Mesendoderm (in vitro differentiated cells): Measurements from ENCODE around the gene SLC25A12.
A peak's percentile ranks its signal among the peaks of the same experiment; 100 is the strongest.

ENCODE experiments used
- DNase-seq: peaks from one replicate; pipeline ENCODE4 v3.0.0; 2013
- H2AK5ac ChIP-seq: 2 replicates; pipeline ENCODE4 v1.6.1; 2013; ENCODE audit warnings: low read length, inconsistent platforms
- H2BK120ac ChIP-seq: 2 replicates; pipeline ENCODE4 v1.6.1; 2013; ENCODE audit warnings: low read depth, mild to moderate bottlenecking, low read length, moderate library complexity, mixed read lengths
- H2BK15ac ChIP-seq: replicated peaks from 2 replicates; pipeline ENCODE4 v1.6.1; 2013; ENCODE audit warnings: low read depth, mild to moderate bottlenecking, moderate library complexity
- H2BK5ac ChIP-seq: 2 replicates; pipeline ENCODE4 v1.6.1; 2013; ENCODE audit warnings: low read length, inconsistent platforms
- H3K18ac ChIP-seq: 2 replicates; pipeline ENCODE4 v1.6.1; 2013; ENCODE audit warnings: mild to moderate bottlenecking, low read length, mixed read lengths
- H3K23ac ChIP-seq: one replicate; pipeline ENCODE4 v1.6.1; 2013; ENCODE audit warnings: low read length
- H3K27ac ChIP-seq: 2 replicates; pipeline ENCODE4 v1.5.1; 2013; ENCODE audit warnings: low read depth, mild to moderate bottlenecking, inconsistent platforms, low read length, moderate library complexity
- H3K27me3 ChIP-seq: 2 replicates; pipeline ENCODE4 v1.6.1; 2013; ENCODE audit warnings: low read length, control low read depth, mild to moderate bottlenecking, inconsistent platforms; ENCODE audit not compliant: insufficient read depth, poor library complexity
- H3K36me3 ChIP-seq: 2 replicates; pipeline ENCODE4 v1.6.1; 2013; ENCODE audit warnings: low read length, inconsistent platforms; ENCODE audit not compliant: control insufficient read depth, insufficient read depth
- H3K4ac ChIP-seq: one replicate; pipeline ENCODE4 v1.6.1; 2013; ENCODE audit warnings: low read depth, mild to moderate bottlenecking, low read length, moderate library complexity
- H3K4me1 ChIP-seq: 2 replicates; pipeline ENCODE4 v1.6.1; 2013; ENCODE audit warnings: low read depth, low read length, inconsistent platforms; ENCODE audit not compliant: control insufficient read depth
- H3K4me2 ChIP-seq: 2 replicates; pipeline ENCODE4 v1.6.1; 2013; ENCODE audit warnings: low read length
- H3K4me3 ChIP-seq: 2 replicates; pipeline ENCODE4 v1.5.1; 2013; ENCODE audit warnings: mild to moderate bottlenecking, low read length
- H3K56ac ChIP-seq: one replicate; pipeline ENCODE4 v1.6.1; 2013; ENCODE audit warnings: low read length
- H3K79me1 ChIP-seq: 2 replicates; pipeline ENCODE4 v1.6.1; 2013; ENCODE audit warnings: low read length, inconsistent platforms
- H3K79me2 ChIP-seq: 2 replicates; pipeline ENCODE4 v1.6.1; 2013; ENCODE audit warnings: mild to moderate bottlenecking, low read length; ENCODE audit not compliant: control insufficient read depth, insufficient read depth
- H3K9ac ChIP-seq: 2 replicates; pipeline ENCODE4 v1.6.1; 2013; ENCODE audit warnings: low read length, inconsistent platforms
- H4K5ac ChIP-seq: one replicate; pipeline ENCODE4 v1.6.1; 2013; ENCODE audit warnings: low read length
- H4K8ac ChIP-seq: one replicate; pipeline ENCODE4 v1.6.1; 2013; ENCODE audit warnings: low read depth, mild to moderate bottlenecking, control low read depth, low read length, moderate library complexity
- WGBS: extraction: QIAGEN DNeasy Blood & Tissue Kit; methylation state at CpG from one replicate; pipeline ENCODE4 v1.1.7; 2013; ENCODE audit warnings: low lambda C conversion rate, missing lambda C conversion rate; ENCODE audit not compliant: insufficient coverage; ENCODE audit errors: extremely low coverage; 5-methylcytosine and 5-hydroxymethylcytosine counted together

Gene SLC25A12

GRCh38 chr2:171895786-171896185 is 1.7 kb upstream of the SLC25A12 start:
- H3K4me2 ChIP-seq = no peak overlapping the region
- no peak overlapping the region for H3K23ac ChIP-seq
- H2BK5ac ChIP-seq = no peak overlapping the region
- no peak overlapping the region for H3K9ac ChIP-seq
- no peak overlapping the region for H3K4me3 ChIP-seq
- H3K56ac ChIP-seq = no peak overlapping the region
- H3K18ac ChIP-seq = no peak overlapping the region
- no peak overlapping the region for H2BK15ac ChIP-seq
- no CpG with 5 or more reads among the region's 1 CpG for WGBS
- no peaks in the 10 kb centered on the region for H3K79me2 ChIP-seq
- H3K27me3 ChIP-seq = no peaks in the 10 kb centered on the region
- H3K27ac ChIP-seq = no peak overlapping the region
- no peak overlapping the region for H2BK120ac ChIP-seq
- no peak for DNase-seq
- no peaks in the 10 kb centered on the region for H3K4me1 ChIP-seq
- no peaks in the 10 kb centered on the region for H3K36me3 ChIP-seq
- no peak overlapping the region for H4K5ac ChIP-seq
- no peak overlapping the region for H4K8ac ChIP-seq
- no peak overlapping the region for H2AK5ac ChIP-seq
- H3K4ac ChIP-seq = no peak overlapping the region
- H3K79me1 ChIP-seq = no peaks in the 10 kb centered on the region

GRCh38 chr2:171894612-171894947 is 536 bp upstream of the SLC25A12 start:
- no peak overlapping the region for H4K8ac ChIP-seq
- no CpG with 5 or more reads among the region's 10 CpGs for WGBS
- H2BK5ac ChIP-seq = no peak overlapping the region
- no peak overlapping the region for H3K4ac ChIP-seq
- H3K4me1 ChIP-seq = no peaks in the 10 kb centered on the region
- no peaks in the 10 kb centered on the region for H3K27me3 ChIP-seq
- H3K79me1 ChIP-seq = no peaks in the 10 kb centered on the region
- H4K5ac ChIP-seq = no peak overlapping the region
- no peak overlapping the region for H3K27ac ChIP-seq
- no peak overlapping the region for H2AK5ac ChIP-seq
- H3K4me2 ChIP-seq = peak overlapping the region; percentile 23
- H3K9ac ChIP-seq = peak overlapping the region; percentile 77
- H2BK15ac ChIP-seq = no peak overlapping the region
- H3K18ac ChIP-seq = no peak overlapping the region
- peak overlapping the region; percentile 45 for H3K4me3 ChIP-seq
- H3K79me2 ChIP-seq = no peaks in the 10 kb centered on the region
- H3K36me3 ChIP-seq = no peaks in the 10 kb centered on the region
- no peak overlapping the region for H2BK120ac ChIP-seq
- H3K23ac ChIP-seq = no peak overlapping the region
- no peak for DNase-seq
- peak overlapping the region; percentile 82 for H3K56ac ChIP-seq

- H3K36me3 ChIP-seq = no peaks in the 10 kb centered on the region
- peak; percentile 64 for DNase-seq
- no peak overlapping the region for H3K18ac ChIP-seq
- H3K9ac ChIP-seq = peak overlapping the region; percentile 72
- H2BK5ac ChIP-seq = no peak overlapping the region
- peak overlapping the region; percentile 55 for H3K4me3 ChIP-seq
- no peak overlapping the region for H2AK5ac ChIP-seq
- H2BK15ac ChIP-seq = no peak overlapping the region
- H4K8ac ChIP-seq = no peak overlapping the region
- WGBS = no CpG with 5 or more reads among the region's 7 CpGs
- peak overlapping the region; percentile 92 for H3K56ac ChIP-seq
- H3K23ac ChIP-seq = no peak overlapping the region
- H3K27me3 ChIP-seq = no peaks in the 10 kb centered on the region
- no peaks in the 10 kb centered on the region for H3K4me1 ChIP-seq
- H4K5ac ChIP-seq = no peak overlapping the region
- H3K27ac ChIP-seq = no peak overlapping the region
- no peak overlapping the region for H3K4ac ChIP-seq
- no peaks in the 10 kb centered on the region for H3K79me1 ChIP-seq
- no peaks in the 10 kb centered on the region for H3K79me2 ChIP-seq
- H2BK120ac ChIP-seq = no peak overlapping the region
- H3K4me2 ChIP-seq = peak overlapping the region; percentile 99
Observed at GRCh38 chr2:171893196-171893823, 734 bp downstream of the SLC25A12 start.

GRCh38 chr2:171889808-171890207 is 4.2 kb downstream of the SLC25A12 start:
- Histone ChIP-seq H3K4me3 (no peak overlapping the region), H3K56ac (no peak overlapping the region)

GRCh38 chr2:171889333-171889732 is 4.7 kb downstream of the SLC25A12 start:
- Histone ChIP-seq H2BK15ac (no peak overlapping the region), H3K27ac (no peak overlapping the region), H2AK5ac (no peak overlapping the region), H3K18ac (no peak overlapping the region), H3K79me1 (no peaks in the 10 kb centered on the region), H3K4me3 (no peak overlapping the region), H3K36me3 (no peaks in the 10 kb centered on the region), H2BK5ac (no peak overlapping the region), H3K56ac (no peak overlapping the region), H3K9ac (no peak overlapping the region), H4K5ac (no peak overlapping the region), H3K4me2 (no peak overlapping the region), H3K79me2 (no peaks in the 10 kb centered on the region), H3K4me1 (no peaks in the 10 kb centered on the region), H3K4ac (no peak overlapping the region), H4K8ac (no peak overlapping the region), H2BK120ac (no peak overlapping the region), H3K27me3 (no peaks in the 10 kb centered on the region), H3K23ac (no peak overlapping the region)
- no peak for DNase-seq
- WGBS = 100% methylated on average over 2 of the region's 2 CpGs

More at GRCh38 chr2:171889808-171890207, 4.2 kb downstream of the SLC25A12 start:
- Histone ChIP-seq H4K5ac (no peak overlapping the region), H3K27ac (no peak overlapping the region), H3K4me2 (no peak overlapping the region), H3K79me1 (no peaks in the 10 kb centered on the region), H2BK120ac (no peak overlapping the region), H3K79me2 (no peaks in the 10 kb centered on the region), H3K9ac (no peak overlapping the region), H2AK5ac (no peak overlapping the region), H3K4me1 (no peaks in the 10 kb centered on the region), H2BK5ac (no peak overlapping the region), H3K36me3 (no peaks in the 10 kb centered on the region), H4K8ac (no peak overlapping the region), H3K27me3 (no peaks in the 10 kb centered on the region), H2BK15ac (no peak overlapping the region), H3K23ac (no peak overlapping the region), H3K18ac (no peak overlapping the region), H3K4ac (no peak overlapping the region)
- no CpG with 5 or more reads among the region's 1 CpG for WGBS
- DNase-seq = no peak

GRCh38 chr2:171883275-171883893 is 10.7 kb downstream of the SLC25A12 start:
- no CpG with 5 or more reads among the region's 5 CpGs for WGBS
- no peak overlapping the region for H2BK120ac ChIP-seq
- no peak overlapping the region for H2BK5ac ChIP-seq
- H4K5ac ChIP-seq = no peak overlapping the region
- no peak overlapping the region for H3K23ac ChIP-seq
- H4K8ac ChIP-seq = no peak overlapping the region
- H3K18ac ChIP-seq = no peak overlapping the region
- H3K4me3 ChIP-seq = no peak overlapping the region
- H2BK15ac ChIP-seq = no peak overlapping the region
- no peaks in the 10 kb centered on the region for H3K27me3 ChIP-seq
- no peaks in the 10 kb centered on the region for H3K4me1 ChIP-seq
- no peak overlapping the region for H3K27ac ChIP-seq
- no peak overlapping the region for H2AK5ac ChIP-seq
- H3K56ac ChIP-seq = no peak overlapping the region
- no peaks in the 10 kb centered on the region for H3K36me3 ChIP-seq
- no peak overlapping the region for H3K4ac ChIP-seq
- H3K79me1 ChIP-seq = no peaks in the 10 kb centered on the region
- no peaks in the 10 kb centered on the region for H3K79me2 ChIP-seq
- H3K9ac ChIP-seq = no peak overlapping the region
- DNase-seq = peak; percentile 8
- H3K4me2 ChIP-seq = no peak overlapping the region
